HepG2 (cell line): ENCODE data around the gene SCAPER. TPM values are rescaled to one million over a fixed set of nuclear protein-coding genes. Genes with fewer than 3 reads are reported as not detected.

Source experiments
- CBFB ChIP-seq: sonication (generic); formaldehyde crosslinking; IDR thresholded peaks from 2 replicates; pipeline ENCODE4 v1.4.0; 2020; ENCODE audit warnings: missing genetic modification reagents
- E2F5 ChIP-seq: sonication (generic); formaldehyde crosslinking; conservative IDR thresholded peaks from 2 replicates; pipeline ENCODE4 v1.4.0; 2020; ENCODE audit warnings: missing genetic modification reagents
- ERF ChIP-seq: IDR thresholded peaks from 2 replicates; pipeline ENCODE4 v1.6.1; 2018; ENCODE audit warnings: missing biosample characterization, missing genetic modification reagents
- HHEX ChIP-seq: IDR thresholded peaks from 2 replicates; pipeline ENCODE4 v1.6.1; 2016; ENCODE audit warnings: control low read depth
- JUNB ChIP-seq: sonication (generic); formaldehyde crosslinking; IDR thresholded peaks from 2 replicates; pipeline ENCODE4 v1.8.0; 2022; ENCODE audit warnings: missing genetic modification reagents, mild to moderate bottlenecking, borderline replicate concordance
- LCORL ChIP-seq, 2 experiments: fragments of 450-650 bp in 1 of 2; sonication (generic) in 1 of 2; formaldehyde crosslinking in 1 of 2; IDR thresholded peaks; 2 replicates each; pipeline versions ENCODE4 v1.5.0 to v1.6.1; 2017 to 2020; ENCODE audit warnings: antibody characterized with exemption in 1 of 2, missing genetic modification reagents in 1 of 2
- MIXL1 ChIP-seq: IDR thresholded peaks from 2 replicates; pipeline ENCODE4 v1.6.1; 2016
- NFIB ChIP-seq: sonication (generic); formaldehyde crosslinking; IDR thresholded peaks from 2 replicates; pipeline ENCODE4 v1.9.0; 2021; ENCODE audit warnings: missing genetic modification reagents, mild to moderate bottlenecking, borderline replicate concordance
- RARG ChIP-seq: sonication (generic); formaldehyde crosslinking; IDR thresholded peaks from 2 replicates; pipeline ENCODE4 v1.4.0; 2020; ENCODE audit warnings: low read depth, mild to moderate bottlenecking, missing genetic modification reagents
- SMC3 ChIP-seq: IDR thresholded peaks from 2 replicates; pipeline ENCODE4 v1.6.1; 2011; ENCODE audit warnings: low read length, improper control_type of control experiment
- SOX13 ChIP-seq, 3 experiments: fragments of 450-650 bp in 1 of 3; sonication (generic) in 1 of 3; formaldehyde crosslinking in 1 of 3; IDR thresholded peaks in 2 of 3; conservative IDR thresholded peaks in 1 of 3; 2 replicates each; pipeline versions ENCODE4 v1.5.0 to v1.6.1; 2016 to 2020; ENCODE audit warnings: antibody characterized with exemption in 1 of 3, mild to moderate bottlenecking in 1 of 3, missing compliant biosample characterization in 1 of 3, missing genetic modification reagents in 1 of 3, moderate library complexity in 1 of 3
- SYNCRIP ChIP-seq: fragments of 200-400 bp; formaldehyde crosslinking; IDR thresholded peaks from 2 replicates; pipeline ENCODE4 v1.6.1; 2018; ENCODE audit warnings: mild to moderate bottlenecking, low read depth, low read length; ENCODE audit not compliant: insufficient read depth
- TP53 ChIP-seq: sonication (generic); formaldehyde crosslinking; conservative IDR thresholded peaks from 2 replicates; pipeline ENCODE4 v1.4.0; 2020; ENCODE audit warnings: missing genetic modification reagents
- ZFP37 ChIP-seq: sonication (generic); formaldehyde crosslinking; IDR thresholded peaks from 2 replicates; pipeline ENCODE4 v1.4.0; 2020; ENCODE audit warnings: missing genetic modification reagents, borderline replicate concordance
- ZIK1 ChIP-seq: sonication (generic); formaldehyde crosslinking; IDR thresholded peaks from 2 replicates; pipeline ENCODE4 v1.5.0; 2020; ENCODE audit warnings: mild to moderate bottlenecking, low read depth, missing genetic modification reagents, borderline replicate concordance
- ZNF256 ChIP-seq: sonication (generic); formaldehyde crosslinking; conservative IDR thresholded peaks from 2 replicates; pipeline ENCODE4 v1.4.0; 2020; ENCODE audit warnings: missing genetic modification reagents
- ZNF451 ChIP-seq: sonication (generic); formaldehyde crosslinking; IDR thresholded peaks from 2 replicates; pipeline ENCODE4 v1.5.0; 2020; ENCODE audit warnings: mild to moderate bottlenecking, missing genetic modification reagents
- ZNF550 ChIP-seq: sonication (generic); formaldehyde crosslinking; IDR thresholded peaks from 2 replicates; pipeline ENCODE4 v1.4.0; 2020; ENCODE audit warnings: mild to moderate bottlenecking, missing genetic modification reagents, borderline replicate concordance
- ZNF556 ChIP-seq: sonication (generic); formaldehyde crosslinking; IDR thresholded peaks from 2 replicates; pipeline ENCODE4 v1.4.0; 2020; ENCODE audit warnings: mild to moderate bottlenecking, missing genetic modification reagents, borderline replicate concordance
- ZNF761 ChIP-seq: sonication (generic); formaldehyde crosslinking; conservative IDR thresholded peaks from 2 replicates; pipeline ENCODE4 v1.4.0; 2020; ENCODE audit warnings: mild to moderate bottlenecking, missing genetic modification reagents
- polyA plus RNA-seq, 8 experiments: library from polyadenylated mRNA; depleted of rRNA in 3 of 8; stranded (reverse) in 7 of 8; unstranded in 1 of 8; fragments of >200 nt; fragmentation: Illumina TruSeq in 4 of 8; extraction: Trizol in 4 of 8; gene quantifications; 2 replicates each; pipeline versions ENCODE4 v1.2.1 to v1.2.3, GENCODE V29; 2011 to 2016; ENCODE audit warnings: low read depth in 4 of 8, missing spikeins in 1 of 8, mixed read lengths in 1 of 8; ENCODE audit not compliant: insufficient read depth in 1 of 8
- total RNA-seq, 5 experiments: library from RNA; depleted of rRNA; stranded (reverse); fragments of >200 nt; fragmentation: Illumina TruSeq; extraction: Trizol; gene quantifications; 2 replicates each; pipeline ENCODE4 v1.2.3, GENCODE V29; 2016; ENCODE audit warnings: low read depth in 1 of 5
- TF ChIP-seq, protein P1 (sequence below): sonication (generic); formaldehyde crosslinking; conservative IDR thresholded peaks from 2 replicates; pipeline ENCODE4 v1.8.1; 2023; ENCODE audit warnings: missing genetic modification reagents
- TF ChIP-seq, protein P2 (sequence below): sonication (generic); formaldehyde crosslinking; conservative IDR thresholded peaks from 2 replicates; pipeline ENCODE4 v1.8.0; 2022; ENCODE audit warnings: missing genetic modification reagents
- TF ChIP-seq, protein P3 (sequence below): sonication (generic); formaldehyde crosslinking; conservative IDR thresholded peaks from 2 replicates; pipeline ENCODE4 v1.8.0; 2022; ENCODE audit warnings: mild to moderate bottlenecking, moderate library complexity, missing genetic modification reagents

Gene SCAPER
- total and polyA plus RNA-seq, 2 of the 13 experiments (the other 11 are each of a cell fraction or from before 2014, with no cell fraction given), result 4.3 to 10.5 TPM

- TF ChIP-seq MIXL1 (CRISPR knock-in tag), result no peak
- TF ChIP-seq RARG, result no peak
- TF ChIP-seq SMC3, result no peak
- no peak for TF ChIP-seq NFIB (CRISPR knock-in tag)
- 0 out of 2 replicates have a peak, but pooled peaks have one; percentile 8 for TF ChIP-seq TP53 (CRISPR knock-in tag)
- peak; percentile 78; the same call in 1 of the 2 replicates for TF ChIP-seq ZNF556 (CRISPR knock-in tag)
- peak; percentile 93; the same call in 1 of the 2 replicates for TF ChIP-seq ZNF761 (CRISPR knock-in tag)
- no peak for TF ChIP-seq SOX13 (IDR thresholded peaks at IDR 0.05)
- TF ChIP-seq SOX13 (CRISPR knock-in tag; conservative IDR thresholded peaks at IDR 0.05 in 1 of 2, IDR thresholded peaks at IDR 0.05 in 1 of 2), result no peak
- 0 out of 2 replicates have a peak, but pooled peaks have one; percentile 44 for TF ChIP-seq CBFB (CRISPR knock-in tag)
- no peak for TF ChIP-seq HHEX (CRISPR knock-in tag)
- TF ChIP-seq, protein P1, sequence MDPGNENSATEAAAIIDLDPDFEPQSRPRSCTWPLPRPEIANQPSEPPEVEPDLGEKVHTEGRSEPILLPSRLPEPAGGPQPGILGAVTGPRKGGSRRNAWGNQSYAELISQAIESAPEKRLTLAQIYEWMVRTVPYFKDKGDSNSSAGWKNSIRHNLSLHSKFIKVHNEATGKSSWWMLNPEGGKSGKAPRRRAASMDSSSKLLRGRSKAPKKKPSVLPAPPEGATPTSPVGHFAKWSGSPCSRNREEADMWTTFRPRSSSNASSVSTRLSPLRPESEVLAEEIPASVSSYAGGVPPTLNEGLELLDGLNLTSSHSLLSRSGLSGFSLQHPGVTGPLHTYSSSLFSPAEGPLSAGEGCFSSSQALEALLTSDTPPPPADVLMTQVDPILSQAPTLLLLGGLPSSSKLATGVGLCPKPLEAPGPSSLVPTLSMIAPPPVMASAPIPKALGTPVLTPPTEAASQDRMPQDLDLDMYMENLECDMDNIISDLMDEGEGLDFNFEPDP (CRISPR knock-in tag), result no peak
- TF ChIP-seq ZFP37 (CRISPR knock-in tag), result no peak
- peak; percentile 32; the same call in 1 of the 2 replicates for TF ChIP-seq JUNB (CRISPR knock-in tag)
- 0 out of 2 replicates have a peak, but pooled peaks have one; percentile 31 for TF ChIP-seq LCORL (IDR thresholded peaks at IDR 0.05)
- TF ChIP-seq LCORL (CRISPR knock-in tag; IDR thresholded peaks at IDR 0.05), result peak; percentile 74; the same call in 1 of the 2 replicates
- TF ChIP-seq ZNF550 (CRISPR knock-in tag), result peak; percentile 70; the same call in 1 of the 2 replicates
- TF ChIP-seq ERF, result peak; percentile 96
- TF ChIP-seq, protein P2, sequence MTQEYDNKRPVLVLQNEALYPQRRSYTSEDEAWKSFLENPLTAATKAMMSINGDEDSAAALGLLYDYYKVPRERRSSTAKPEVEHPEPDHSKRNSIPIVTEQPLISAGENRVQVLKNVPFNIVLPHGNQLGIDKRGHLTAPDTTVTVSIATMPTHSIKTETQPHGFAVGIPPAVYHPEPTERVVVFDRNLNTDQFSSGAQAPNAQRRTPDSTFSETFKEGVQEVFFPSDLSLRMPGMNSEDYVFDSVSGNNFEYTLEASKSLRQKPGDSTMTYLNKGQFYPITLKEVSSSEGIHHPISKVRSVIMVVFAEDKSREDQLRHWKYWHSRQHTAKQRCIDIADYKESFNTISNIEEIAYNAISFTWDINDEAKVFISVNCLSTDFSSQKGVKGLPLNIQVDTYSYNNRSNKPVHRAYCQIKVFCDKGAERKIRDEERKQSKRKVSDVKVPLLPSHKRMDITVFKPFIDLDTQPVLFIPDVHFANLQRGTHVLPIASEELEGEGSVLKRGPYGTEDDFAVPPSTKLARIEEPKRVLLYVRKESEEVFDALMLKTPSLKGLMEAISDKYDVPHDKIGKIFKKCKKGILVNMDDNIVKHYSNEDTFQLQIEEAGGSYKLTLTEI (CRISPR knock-in tag), result no peak
- peak; percentile 28; the same call in 1 of the 2 replicates for TF ChIP-seq ZNF451
- TF ChIP-seq, protein P3, sequence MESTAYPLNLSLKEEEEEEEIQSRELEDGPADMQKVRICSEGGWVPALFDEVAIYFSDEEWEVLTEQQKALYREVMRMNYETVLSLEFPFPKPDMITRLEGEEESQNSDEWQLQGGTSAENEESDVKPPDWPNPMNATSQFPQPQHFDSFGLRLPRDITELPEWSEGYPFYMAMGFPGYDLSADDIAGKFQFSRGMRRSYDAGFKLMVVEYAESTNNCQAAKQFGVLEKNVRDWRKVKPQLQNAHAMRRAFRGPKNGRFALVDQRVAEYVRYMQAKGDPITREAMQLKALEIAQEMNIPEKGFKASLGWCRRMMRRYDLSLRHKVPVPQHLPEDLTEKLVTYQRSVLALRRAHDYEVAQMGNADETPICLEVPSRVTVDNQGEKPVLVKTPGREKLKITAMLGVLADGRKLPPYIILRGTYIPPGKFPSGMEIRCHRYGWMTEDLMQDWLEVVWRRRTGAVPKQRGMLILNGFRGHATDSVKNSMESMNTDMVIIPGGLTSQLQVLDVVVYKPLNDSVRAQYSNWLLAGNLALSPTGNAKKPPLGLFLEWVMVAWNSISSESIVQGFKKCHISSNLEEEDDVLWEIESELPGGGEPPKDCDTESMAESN (CRISPR knock-in tag), result peak; percentile 77
- TF ChIP-seq ZNF256 (CRISPR knock-in tag), result no peak; the same call in 1 of the 2 replicates
- peak; percentile 69; the same call in 1 of the 2 replicates for TF ChIP-seq E2F5 (CRISPR knock-in tag)
- no peak for TF ChIP-seq ZIK1 (CRISPR knock-in tag)
- no peak for TF ChIP-seq SYNCRIP
Observed at GRCh38 chr15:76311100-76311953, 593.8 kb downstream of the SCAPER start, which contains the start of gene ETFA (continued).
